ENCODE results near the gene NFE2L3.

DNA sequence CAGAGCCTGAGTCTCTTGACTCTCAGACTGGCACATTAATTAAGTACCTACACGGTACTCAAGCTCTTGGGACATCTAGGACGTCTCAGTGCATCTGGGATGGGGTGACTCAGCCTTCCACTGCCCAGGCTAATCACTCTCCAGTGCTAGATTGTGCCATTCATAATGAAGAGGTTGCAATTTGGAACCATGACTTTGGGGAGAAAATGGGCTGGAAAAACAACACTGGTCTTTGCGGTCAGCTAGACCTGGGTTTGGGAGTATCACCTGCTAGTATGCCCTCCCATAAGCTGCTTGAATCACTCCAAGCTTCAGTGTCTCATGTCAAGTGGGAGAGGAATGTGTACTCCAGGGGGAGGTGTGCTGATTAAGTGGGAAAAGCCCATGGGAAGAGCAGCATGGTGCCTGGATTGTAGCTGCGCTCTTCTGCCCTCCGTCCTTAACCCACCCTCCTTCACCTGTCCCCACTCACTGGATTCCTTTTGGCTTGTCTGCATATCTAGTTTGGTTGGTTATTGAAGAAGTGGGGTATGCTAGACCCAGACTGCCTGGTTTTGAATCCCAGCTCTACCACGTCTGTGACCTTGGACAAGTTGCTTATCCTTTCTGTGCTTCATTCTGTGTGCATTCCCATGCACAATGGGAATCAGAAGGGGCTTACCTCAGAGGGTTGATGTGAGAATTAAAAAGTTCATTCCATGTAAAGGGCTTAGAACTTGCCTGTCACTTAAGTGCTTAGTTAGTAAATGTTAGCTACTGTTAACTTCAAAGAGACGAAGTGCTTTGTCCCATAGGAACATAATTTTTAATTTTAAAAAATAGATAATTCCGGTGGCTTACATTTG, 3.8 kb downstream of the NFE2L3 start:
- TF ChIP-seq, protein P1, sequence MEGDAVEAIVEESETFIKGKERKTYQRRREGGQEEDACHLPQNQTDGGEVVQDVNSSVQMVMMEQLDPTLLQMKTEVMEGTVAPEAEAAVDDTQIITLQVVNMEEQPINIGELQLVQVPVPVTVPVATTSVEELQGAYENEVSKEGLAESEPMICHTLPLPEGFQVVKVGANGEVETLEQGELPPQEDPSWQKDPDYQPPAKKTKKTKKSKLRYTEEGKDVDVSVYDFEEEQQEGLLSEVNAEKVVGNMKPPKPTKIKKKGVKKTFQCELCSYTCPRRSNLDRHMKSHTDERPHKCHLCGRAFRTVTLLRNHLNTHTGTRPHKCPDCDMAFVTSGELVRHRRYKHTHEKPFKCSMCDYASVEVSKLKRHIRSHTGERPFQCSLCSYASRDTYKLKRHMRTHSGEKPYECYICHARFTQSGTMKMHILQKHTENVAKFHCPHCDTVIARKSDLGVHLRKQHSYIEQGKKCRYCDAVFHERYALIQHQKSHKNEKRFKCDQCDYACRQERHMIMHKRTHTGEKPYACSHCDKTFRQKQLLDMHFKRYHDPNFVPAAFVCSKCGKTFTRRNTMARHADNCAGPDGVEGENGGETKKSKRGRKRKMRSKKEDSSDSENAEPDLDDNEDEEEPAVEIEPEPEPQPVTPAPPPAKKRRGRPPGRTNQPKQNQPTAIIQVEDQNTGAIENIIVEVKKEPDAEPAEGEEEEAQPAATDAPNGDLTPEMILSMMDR (IDR thresholded peaks at IDR 0.05), result no peak
- TF ChIP-seq EZH2 (IDR thresholded peaks at IDR 0.05; ENCODE audit: borderline replicate concordance, insufficient read depth, low read depth, low read length, poor library complexity, severe bottlenecking), result no peak
